ENCODE results near the gene TBC1D25. TPM values are rescaled to one million over a fixed set of nuclear protein-coding genes. Genes with fewer than 3 reads are reported as not detected.
A peak's percentile ranks its signal among the peaks of the same experiment; 100 is the strongest.

The TBC1D25 gene
- total and polyA plus RNA-seq, 7 donors, result 5.8 to 14.6 (median 10.4) TPM

DNA sequence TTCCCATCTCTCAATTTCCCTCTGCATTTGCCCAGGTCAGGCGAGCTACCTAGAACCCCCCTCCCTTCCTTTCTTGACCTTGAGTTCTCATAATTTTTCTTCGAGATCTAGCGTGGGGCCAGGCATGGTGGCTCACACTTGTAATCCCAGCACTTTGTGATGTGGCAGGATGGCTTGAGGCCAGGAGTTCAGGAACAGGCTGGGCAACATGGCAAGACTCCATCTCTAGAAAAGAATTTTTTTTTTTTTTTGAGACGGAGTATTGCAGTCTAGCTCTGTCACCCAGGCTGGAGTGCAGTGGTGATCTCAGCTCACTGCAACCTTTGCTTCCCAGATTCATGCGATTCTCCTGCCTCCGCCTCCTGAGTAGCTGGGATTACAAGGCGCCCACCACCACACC lies 35.3 kb upstream of the TBC1D25 start:
- 71 to 87% methylated on average over 7 of the region's 7 CpGs for WGBS, 2 donors
- no peak overlapping the region for H3K27ac ChIP-seq
- H3K4me3 ChIP-seq, result no peak overlapping the region
- peaks cover 0 to 5% (median under 1%) of the 10 kb centered on the region in 4 donors for H3K4me1 ChIP-seq
- TF ChIP-seq POLR2A (IDR thresholded peaks at IDR 0.05) (no peak), POLR2AphosphoS5 (IDR thresholded peaks at IDR 0.05) (no peak), EP300 (IDR thresholded peaks at IDR 0.05) (no peak), CTCF (IDR thresholded peaks at IDR 0.05) (no peak)
- H3K27me3 ChIP-seq, result no peaks in the 10 kb centered on the region
- no peaks in the 10 kb centered on the region for H3K9me3 ChIP-seq
- DNase-seq, result no peak
- no peaks in the 10 kb centered on the region for H3K36me3 ChIP-seq
- intact Hi-C loops (cut with DNase I), result no loop called here

DNA sequence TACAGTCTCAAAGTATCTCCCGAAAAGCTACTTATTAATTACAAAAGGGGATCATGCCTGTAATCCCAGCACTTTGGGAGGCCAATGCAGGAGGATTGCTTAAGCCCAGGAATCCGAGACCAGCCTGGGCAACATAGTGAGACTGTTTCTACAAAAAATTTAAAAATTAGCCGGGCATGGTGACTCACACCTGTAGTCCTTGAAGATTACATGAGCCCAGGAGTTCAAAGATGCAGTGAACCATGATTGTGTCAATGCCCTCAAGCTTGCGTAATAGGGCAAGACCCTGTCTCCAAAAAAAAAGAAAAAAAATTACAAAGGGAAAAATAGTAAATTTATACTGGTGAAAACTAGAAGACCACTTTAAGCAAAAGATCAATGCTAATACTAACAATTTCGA lies 34.0 kb upstream of the TBC1D25 start:
- 86 to 89% methylated on average over 5 of the region's 5 CpGs for WGBS, 2 donors
- intact Hi-C loops (cut with DNase I), result no loop called here
- H3K36me3 ChIP-seq, result no peaks in the 10 kb centered on the region

GRCh38 chrX:48507246-48507645 lies 32.3 kb upstream of the TBC1D25 start:
- H3K36me3 ChIP-seq, result no peaks in the 10 kb centered on the region
- H3K4me1 ChIP-seq, result peaks cover 0 to 14% (median 8%) of the 10 kb centered on the region in 4 donors
- no peaks in the 10 kb centered on the region for H3K9me3 ChIP-seq
- H3K27me3 ChIP-seq, result no peaks in the 10 kb centered on the region
- TF ChIP-seq EP300 (IDR thresholded peaks at IDR 0.05) (no peak), CTCF (IDR thresholded peaks at IDR 0.05) (no peak), POLR2AphosphoS5 (IDR thresholded peaks at IDR 0.05) (no peak), POLR2A (IDR thresholded peaks at IDR 0.05) (no peak)
- DNase-seq, result no peak
- H3K27ac ChIP-seq, result no peak overlapping the region
- 93 to 95% methylated on average over 5 of the region's 5 CpGs for WGBS, 2 donors
- intact Hi-C loops (cut with DNase I), result no loop called here
- no peak overlapping the region for H3K4me3 ChIP-seq

More for the DNA sequence above, 34.0 kb upstream of the TBC1D25 start:
- no peak for DNase-seq
- TF ChIP-seq POLR2A (IDR thresholded peaks at IDR 0.05) (no peak), EP300 (IDR thresholded peaks at IDR 0.05) (no peak), CTCF (IDR thresholded peaks at IDR 0.05) (no peak), POLR2AphosphoS5 (IDR thresholded peaks at IDR 0.05) (no peak)
- no peaks in the 10 kb centered on the region for H3K27me3 ChIP-seq
- no peak overlapping the region for H3K4me3 ChIP-seq
- no peak overlapping the region for H3K27ac ChIP-seq
- no peaks in the 10 kb centered on the region for H3K9me3 ChIP-seq
- H3K4me1 ChIP-seq, result peaks cover 0 to 14% (median 8%) of the 10 kb centered on the region in 4 donors

- H3K27ac ChIP-seq, result peak within 1 kb of the TSS; percentile 76 to 83 (median 82)
- no peaks in the 10 kb centered on the region for H3K27me3 ChIP-seq
- 0 to 1% methylated on average over 65 of the region's 65 CpGs for WGBS, 2 donors
- peak within 1 kb of the TSS; percentile 62 to 83 (median 71) for H3K4me3 ChIP-seq
- no peaks in the 10 kb centered on the region for H3K36me3 ChIP-seq
- intact Hi-C loops (cut with DNase I), result loop anchor here (2.0 kb wide), 1 partner anchor 32 kb away; the partner anchor contains the start of gene FTSJ1
- TF ChIP-seq POLR2AphosphoS5 (IDR thresholded peaks at IDR 0.05) (peak; percentile 56 to 80 (median 71)), POLR2A (IDR thresholded peaks at IDR 0.05) (peak; percentile 41 to 44), EP300 (IDR thresholded peaks at IDR 0.05) (no peak)
- H3K4me1 ChIP-seq, result peaks cover 0 to 14% (median 8%) of the 10 kb centered on the region in 4 donors
- no peaks in the 10 kb centered on the region for H3K9me3 ChIP-seq
- DNase-seq, result peak; percentile 91
Measured at GRCh38 chrX:48508400-48509244, 30.9 kb upstream of the TBC1D25 start, which contains the start of gene PORCN. Gene PORCN (plus strand): TSS chrX:48508992. CDS start chrX:48509821, 829 bp downstream.

- Histone ChIP-seq H3K4me1 (peaks cover 0 to 14% (median 8%) of the 10 kb centered on the region in 4 donors), H3K36me3 (no peaks in the 10 kb centered on the region), H3K4me3 (peak overlapping the region; percentile 62 to 83 (median 71)), H3K27me3 (no peaks in the 10 kb centered on the region), H3K9me3 (no peaks in the 10 kb centered on the region), H3K27ac (peak overlapping the region; percentile 76 to 83 (median 82))
- WGBS, 2 donors, result 3 to 4% methylated on average over 16 of the region's 16 CpGs
- intact Hi-C loops (cut with DNase I), result loop anchor here (2.0 kb wide), 1 partner anchor 32 kb away; the partner anchor contains the start of gene FTSJ1
- TF ChIP-seq POLR2A (IDR thresholded peaks at IDR 0.05) (no peak), POLR2AphosphoS5 (IDR thresholded peaks at IDR 0.05) (no peak), CTCF (IDR thresholded peaks at IDR 0.05) (no peak), EP300 (IDR thresholded peaks at IDR 0.05) (no peak)
- DNase-seq, result no peak
Measured at GRCh38 chrX:48509245-48509590, 30.3 kb upstream of the TBC1D25 start.
